SK-N-SH (cell line): Measurements from ENCODE around the gene CASZ1.

Source experiments
- MXI1 ChIP-seq: IDR thresholded peaks from 2 replicates; pipeline ENCODE4 v1.6.1; 2012; ENCODE audit warnings: mild to moderate bottlenecking, low read depth, low read length, improper control_type of control experiment
- TF ChIP-seq, protein P1 (sequence below): fragments of 200-600 bp; sonication (generic); IDR thresholded peaks from 2 replicates; pipeline ENCODE4 v1.6.1; 2017; ENCODE audit warnings: antibody characterized with exemption, mild to moderate bottlenecking, moderate library complexity
- TF ChIP-seq, protein P2 (sequence below): IDR thresholded peaks from 2 replicates; pipeline ENCODE4 v1.6.1; 2012; ENCODE audit warnings: mild to moderate bottlenecking, low read depth, low read length, moderate library complexity

DNA sequence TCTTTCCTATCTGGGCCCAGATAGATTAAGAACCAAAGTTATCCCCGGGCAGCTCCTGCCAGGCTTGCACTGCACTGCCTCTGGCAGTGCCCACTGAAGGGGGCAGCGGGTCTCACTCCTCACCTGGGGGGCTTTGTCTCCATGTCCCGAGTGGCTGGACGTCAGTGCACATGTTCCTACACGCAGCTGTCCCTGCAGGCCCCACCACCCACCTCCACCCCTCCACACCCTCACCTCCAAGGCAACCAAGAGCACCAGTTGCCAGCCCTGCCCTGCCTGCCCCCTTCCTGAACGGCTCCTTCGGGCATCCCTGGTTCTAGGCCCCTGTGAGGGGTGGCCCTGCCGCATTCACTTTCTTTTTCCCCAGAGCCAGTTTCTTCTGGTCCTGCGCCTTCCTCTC lies 174.5 kb downstream of the CASZ1 start:
- TF ChIP-seq, protein P1, sequence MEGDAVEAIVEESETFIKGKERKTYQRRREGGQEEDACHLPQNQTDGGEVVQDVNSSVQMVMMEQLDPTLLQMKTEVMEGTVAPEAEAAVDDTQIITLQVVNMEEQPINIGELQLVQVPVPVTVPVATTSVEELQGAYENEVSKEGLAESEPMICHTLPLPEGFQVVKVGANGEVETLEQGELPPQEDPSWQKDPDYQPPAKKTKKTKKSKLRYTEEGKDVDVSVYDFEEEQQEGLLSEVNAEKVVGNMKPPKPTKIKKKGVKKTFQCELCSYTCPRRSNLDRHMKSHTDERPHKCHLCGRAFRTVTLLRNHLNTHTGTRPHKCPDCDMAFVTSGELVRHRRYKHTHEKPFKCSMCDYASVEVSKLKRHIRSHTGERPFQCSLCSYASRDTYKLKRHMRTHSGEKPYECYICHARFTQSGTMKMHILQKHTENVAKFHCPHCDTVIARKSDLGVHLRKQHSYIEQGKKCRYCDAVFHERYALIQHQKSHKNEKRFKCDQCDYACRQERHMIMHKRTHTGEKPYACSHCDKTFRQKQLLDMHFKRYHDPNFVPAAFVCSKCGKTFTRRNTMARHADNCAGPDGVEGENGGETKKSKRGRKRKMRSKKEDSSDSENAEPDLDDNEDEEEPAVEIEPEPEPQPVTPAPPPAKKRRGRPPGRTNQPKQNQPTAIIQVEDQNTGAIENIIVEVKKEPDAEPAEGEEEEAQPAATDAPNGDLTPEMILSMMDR = no peak
- TF ChIP-seq, protein P2, sequence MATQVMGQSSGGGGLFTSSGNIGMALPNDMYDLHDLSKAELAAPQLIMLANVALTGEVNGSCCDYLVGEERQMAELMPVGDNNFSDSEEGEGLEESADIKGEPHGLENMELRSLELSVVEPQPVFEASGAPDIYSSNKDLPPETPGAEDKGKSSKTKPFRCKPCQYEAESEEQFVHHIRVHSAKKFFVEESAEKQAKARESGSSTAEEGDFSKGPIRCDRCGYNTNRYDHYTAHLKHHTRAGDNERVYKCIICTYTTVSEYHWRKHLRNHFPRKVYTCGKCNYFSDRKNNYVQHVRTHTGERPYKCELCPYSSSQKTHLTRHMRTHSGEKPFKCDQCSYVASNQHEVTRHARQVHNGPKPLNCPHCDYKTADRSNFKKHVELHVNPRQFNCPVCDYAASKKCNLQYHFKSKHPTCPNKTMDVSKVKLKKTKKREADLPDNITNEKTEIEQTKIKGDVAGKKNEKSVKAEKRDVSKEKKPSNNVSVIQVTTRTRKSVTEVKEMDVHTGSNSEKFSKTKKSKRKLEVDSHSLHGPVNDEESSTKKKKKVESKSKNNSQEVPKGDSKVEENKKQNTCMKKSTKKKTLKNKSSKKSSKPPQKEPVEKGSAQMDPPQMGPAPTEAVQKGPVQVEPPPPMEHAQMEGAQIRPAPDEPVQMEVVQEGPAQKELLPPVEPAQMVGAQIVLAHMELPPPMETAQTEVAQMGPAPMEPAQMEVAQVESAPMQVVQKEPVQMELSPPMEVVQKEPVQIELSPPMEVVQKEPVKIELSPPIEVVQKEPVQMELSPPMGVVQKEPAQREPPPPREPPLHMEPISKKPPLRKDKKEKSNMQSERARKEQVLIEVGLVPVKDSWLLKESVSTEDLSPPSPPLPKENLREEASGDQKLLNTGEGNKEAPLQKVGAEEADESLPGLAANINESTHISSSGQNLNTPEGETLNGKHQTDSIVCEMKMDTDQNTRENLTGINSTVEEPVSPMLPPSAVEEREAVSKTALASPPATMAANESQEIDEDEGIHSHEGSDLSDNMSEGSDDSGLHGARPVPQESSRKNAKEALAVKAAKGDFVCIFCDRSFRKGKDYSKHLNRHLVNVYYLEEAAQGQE = no peak
- no peak for TF ChIP-seq MXI1
